Nephron progenitor cell (in vitro differentiated cells): ENCODE data around the gene GSE1.
A peak's percentile ranks its signal among the peaks of the same experiment; 100 is the strongest.

Source experiments
- DNase-seq: peaks from one replicate; pipeline ENCODE4 v3.0.0; 2021
- H3K27ac Mint-ChIP-seq: 2 replicates; pipeline ENCODE4 v1.8.0; 2021; ENCODE audit warnings: mild to moderate bottlenecking, moderate library complexity, mixed read lengths
- H3K27me3 Mint-ChIP-seq: 2 replicates; pipeline ENCODE4 v1.8.0; 2021; ENCODE audit warnings: mild to moderate bottlenecking, low read depth, mixed read lengths; ENCODE audit not compliant: poor library complexity
- H3K36me3 Mint-ChIP-seq: 2 replicates; pipeline ENCODE4 v1.8.0; 2021; ENCODE audit warnings: low read depth, mixed read lengths
- H3K4me1 Mint-ChIP-seq: 2 replicates; pipeline ENCODE4 v1.8.0; 2021; ENCODE audit warnings: mixed read lengths
- H3K4me3 Mint-ChIP-seq: 2 replicates; pipeline ENCODE4 v1.8.0; 2021; ENCODE audit warnings: mild to moderate bottlenecking, moderate library complexity, mixed read lengths
- H3K9me3 Mint-ChIP-seq: 2 replicates; pipeline ENCODE4 v1.8.0; 2021; ENCODE audit warnings: mild to moderate bottlenecking, moderate library complexity, mixed read lengths
- TF ChIP-seq, protein P1 (sequence below): fragments of 200-600 bp; sonication (generic); IDR thresholded peaks from 2 replicates; pipeline ENCODE4 v1.5.0; 2021; ENCODE audit warnings: antibody characterized with exemption

Gene GSE1

DNA sequence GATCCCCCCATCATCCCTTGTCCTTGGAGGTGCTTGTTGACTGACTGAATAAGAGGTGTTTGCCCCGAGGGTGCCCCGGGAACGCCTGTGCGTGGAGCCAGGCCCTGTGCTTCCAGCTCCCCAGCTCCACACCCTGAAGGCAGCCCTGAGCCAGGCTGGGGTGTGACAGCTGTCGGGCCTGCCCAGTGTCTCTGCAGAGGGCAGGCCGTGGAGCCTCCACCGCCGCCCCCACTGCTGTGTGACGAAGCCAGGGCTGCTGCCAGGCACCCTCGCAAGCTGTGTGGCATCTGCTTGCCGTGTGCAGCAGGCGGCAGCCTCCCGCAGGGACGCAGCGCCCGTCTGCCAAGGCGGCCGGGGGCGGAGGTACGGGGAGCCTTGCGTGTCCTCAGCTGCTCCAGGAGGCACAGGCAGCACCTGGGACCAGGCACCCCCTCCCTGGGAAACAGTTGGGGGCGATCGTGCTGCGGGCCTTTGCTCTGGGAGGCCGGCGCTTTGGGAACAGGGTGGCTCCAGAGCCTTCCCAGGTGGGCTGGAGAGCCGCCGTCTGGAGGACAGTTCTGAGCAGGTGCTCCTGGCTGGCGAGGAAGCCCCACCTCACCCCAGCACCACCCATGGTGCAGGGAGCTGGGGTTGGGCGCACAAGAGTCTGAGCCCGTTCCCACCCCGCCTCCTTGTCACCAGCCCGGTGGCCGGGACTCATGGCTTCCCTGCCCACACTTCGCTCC lies 26.6 kb downstream of the GSE1 start:
- no peaks in the 10 kb centered on the region for H3K9me3 Mint-ChIP-seq
- H3K4me3 Mint-ChIP-seq = no peak overlapping the region
- TF ChIP-seq, protein P1, sequence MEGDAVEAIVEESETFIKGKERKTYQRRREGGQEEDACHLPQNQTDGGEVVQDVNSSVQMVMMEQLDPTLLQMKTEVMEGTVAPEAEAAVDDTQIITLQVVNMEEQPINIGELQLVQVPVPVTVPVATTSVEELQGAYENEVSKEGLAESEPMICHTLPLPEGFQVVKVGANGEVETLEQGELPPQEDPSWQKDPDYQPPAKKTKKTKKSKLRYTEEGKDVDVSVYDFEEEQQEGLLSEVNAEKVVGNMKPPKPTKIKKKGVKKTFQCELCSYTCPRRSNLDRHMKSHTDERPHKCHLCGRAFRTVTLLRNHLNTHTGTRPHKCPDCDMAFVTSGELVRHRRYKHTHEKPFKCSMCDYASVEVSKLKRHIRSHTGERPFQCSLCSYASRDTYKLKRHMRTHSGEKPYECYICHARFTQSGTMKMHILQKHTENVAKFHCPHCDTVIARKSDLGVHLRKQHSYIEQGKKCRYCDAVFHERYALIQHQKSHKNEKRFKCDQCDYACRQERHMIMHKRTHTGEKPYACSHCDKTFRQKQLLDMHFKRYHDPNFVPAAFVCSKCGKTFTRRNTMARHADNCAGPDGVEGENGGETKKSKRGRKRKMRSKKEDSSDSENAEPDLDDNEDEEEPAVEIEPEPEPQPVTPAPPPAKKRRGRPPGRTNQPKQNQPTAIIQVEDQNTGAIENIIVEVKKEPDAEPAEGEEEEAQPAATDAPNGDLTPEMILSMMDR = no peak
- no peak overlapping the region for H3K27ac Mint-ChIP-seq
- H3K27me3 Mint-ChIP-seq = no peaks in the 10 kb centered on the region
- H3K4me1 Mint-ChIP-seq = peaks cover 30% of the 10 kb centered on the region
- DNase-seq = no peak
- no peaks in the 10 kb centered on the region for H3K36me3 Mint-ChIP-seq

DNA sequence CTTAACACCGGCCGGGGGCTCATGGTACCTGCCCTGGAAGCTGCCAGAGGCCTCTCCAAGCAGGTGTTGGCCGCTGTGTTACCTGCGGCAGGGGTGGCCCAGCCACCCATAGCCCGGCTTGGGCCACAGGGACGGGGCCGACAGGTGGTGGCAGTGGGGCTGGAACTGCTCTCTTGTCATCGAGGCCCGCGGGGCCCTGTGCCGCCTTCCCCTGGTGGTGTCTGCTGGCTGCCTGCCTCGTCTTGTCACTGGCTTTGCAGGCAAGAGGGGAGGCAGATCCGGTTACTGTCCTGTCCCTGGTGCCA lies 27.1 kb downstream of the GSE1 start:
- no peaks in the 10 kb centered on the region for H3K9me3 Mint-ChIP-seq
- H3K4me1 Mint-ChIP-seq = peaks cover 25% of the 10 kb centered on the region
- no peaks in the 10 kb centered on the region for H3K27me3 Mint-ChIP-seq
- H3K27ac Mint-ChIP-seq = no peak overlapping the region
- TF ChIP-seq, protein P1 = no peak
- DNase-seq = no peak
- H3K36me3 Mint-ChIP-seq = no peaks in the 10 kb centered on the region
- H3K4me3 Mint-ChIP-seq = no peak overlapping the region

DNA sequence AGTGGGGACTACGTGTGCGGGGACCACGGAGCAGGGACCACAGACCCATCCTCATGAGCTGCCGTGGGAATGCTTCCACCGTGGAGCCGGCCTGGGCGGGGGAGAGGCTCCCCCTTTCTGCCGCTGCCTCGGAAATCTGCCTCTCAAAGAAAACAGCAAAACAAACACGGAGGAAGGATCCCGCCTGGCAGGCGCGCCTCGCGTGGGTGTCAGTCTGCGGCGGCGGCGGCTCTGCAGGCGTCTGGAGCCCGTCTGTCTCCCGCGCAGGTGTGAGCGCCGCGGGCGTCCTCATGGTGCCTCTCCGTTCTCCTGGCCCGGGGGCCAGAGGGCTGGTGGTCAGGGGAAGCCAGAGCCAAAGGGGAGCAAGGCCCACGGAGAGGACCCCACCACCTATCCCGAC lies 27.5 kb downstream of the GSE1 start:
- Mint-ChIP-seq H3K27ac (no peak overlapping the region), H3K36me3 (peaks cover under 1% of the 10 kb centered on the region), H3K27me3 (no peaks in the 10 kb centered on the region), H3K4me3 (no peak overlapping the region), H3K9me3 (no peaks in the 10 kb centered on the region), H3K4me1 (peaks cover 21% of the 10 kb centered on the region)
- TF ChIP-seq, protein P1 = no peak
- DNase-seq = no peak

DNA sequence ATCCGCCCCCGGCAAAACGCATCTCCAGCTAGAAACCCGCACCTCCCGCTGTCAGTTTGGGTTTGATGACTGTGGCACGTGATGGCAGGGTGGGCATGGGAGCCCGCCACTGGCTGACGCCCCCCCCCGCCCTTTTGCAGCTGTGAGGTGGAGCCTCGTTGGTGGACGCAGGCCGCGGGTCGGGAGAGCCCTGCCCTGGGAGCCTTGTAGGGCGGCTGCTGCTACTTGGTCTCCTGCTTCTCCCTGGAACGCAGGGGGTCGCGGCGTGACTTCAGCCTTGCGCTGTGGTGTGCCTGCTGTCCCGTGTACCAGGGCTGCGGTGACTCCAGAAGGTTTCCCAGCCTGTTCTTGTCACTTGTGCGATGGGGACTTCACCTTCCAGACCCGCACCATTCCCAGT lies 28.2 kb downstream of the GSE1 start:
- H3K36me3 Mint-ChIP-seq = peaks cover 8% of the 10 kb centered on the region
- peaks cover 3% of the 10 kb centered on the region for H3K27me3 Mint-ChIP-seq
- TF ChIP-seq, protein P1 = no peak
- no peaks in the 10 kb centered on the region for H3K9me3 Mint-ChIP-seq
- H3K4me3 Mint-ChIP-seq = no peak overlapping the region
- peak overlapping the region; percentile 83 for H3K27ac Mint-ChIP-seq
- DNase-seq = no peak
- peaks cover 24% of the 10 kb centered on the region for H3K4me1 Mint-ChIP-seq

DNA sequence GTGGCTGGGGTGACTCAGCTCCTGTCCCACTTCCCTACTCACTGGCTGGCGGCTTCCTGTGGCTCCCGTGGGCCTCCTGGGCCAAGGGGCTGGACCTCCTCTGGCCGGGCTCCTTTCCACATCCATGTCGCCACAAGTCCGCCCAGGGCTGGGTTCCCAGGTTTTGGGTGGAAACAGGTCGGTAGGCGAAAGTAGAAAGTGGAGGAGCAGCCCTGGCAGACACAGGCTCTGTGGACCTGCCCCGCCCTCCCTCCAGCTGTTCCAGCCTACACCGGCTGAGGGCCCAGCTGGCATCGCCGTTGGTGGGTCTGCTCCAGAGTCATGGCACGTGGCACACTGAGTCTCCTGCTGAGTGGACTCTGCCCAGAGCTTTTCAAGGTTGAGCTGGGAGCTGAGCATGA lies 28.7 kb downstream of the GSE1 start:
- no peak overlapping the region for H3K27ac Mint-ChIP-seq
- peaks cover 25% of the 10 kb centered on the region for H3K4me1 Mint-ChIP-seq
- no peak overlapping the region for H3K4me3 Mint-ChIP-seq
- no peaks in the 10 kb centered on the region for H3K9me3 Mint-ChIP-seq
- no peak for DNase-seq
- peaks cover 8% of the 10 kb centered on the region for H3K36me3 Mint-ChIP-seq
- TF ChIP-seq, protein P1 = no peak
- peaks cover 3% of the 10 kb centered on the region for H3K27me3 Mint-ChIP-seq

DNA sequence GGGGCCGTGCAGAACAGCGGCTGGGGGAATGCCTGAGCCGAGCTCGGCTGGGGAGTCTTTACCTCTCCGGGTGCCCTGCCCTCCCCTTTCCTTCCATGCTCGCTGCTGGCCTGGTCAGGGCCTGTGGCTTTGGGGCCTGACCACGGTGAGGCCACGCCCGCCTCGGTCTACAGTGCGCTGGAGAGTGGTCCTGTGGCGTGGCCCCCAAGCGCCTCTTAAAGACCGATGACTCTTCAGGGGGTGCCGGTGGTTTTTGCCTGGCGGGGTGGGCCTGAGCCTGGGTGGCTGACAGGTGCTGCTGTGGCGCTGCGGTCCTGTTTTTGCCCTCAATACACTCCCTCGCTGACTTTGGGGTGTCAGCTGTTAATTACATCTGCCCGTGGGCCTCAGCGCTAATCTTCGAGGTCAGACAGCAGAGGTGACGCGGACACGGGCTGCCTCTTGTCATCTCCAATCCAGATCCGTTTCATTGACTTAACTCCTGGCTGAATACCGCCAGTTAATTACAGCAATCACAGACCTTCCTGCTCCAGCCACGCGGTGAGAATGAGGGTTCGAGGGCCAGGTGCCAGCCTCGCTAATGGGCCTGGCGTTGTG lies 29.7 kb downstream of the GSE1 start:
- Mint-ChIP-seq H3K4me1 (peaks cover 24% of the 10 kb centered on the region), H3K4me3 (no peak overlapping the region), H3K27ac (no peak overlapping the region), H3K27me3 (peaks cover 3% of the 10 kb centered on the region), H3K9me3 (no peaks in the 10 kb centered on the region), H3K36me3 (peaks cover 8% of the 10 kb centered on the region)
- TF ChIP-seq, protein P1 = no peak
- no peak for DNase-seq
